Hematopoietic multipotent progenitor cell treated with erythropoietin and hydrocortisone succinate and interleukin-3 and kit ligand, for 15 days (in vitro differentiated cells): Measurements from ENCODE around the gene DNAAF5.

Experiments
- DNase-seq: peaks from one replicate; pipeline ENCODE4 v3.0.0-alpha.2; 2015; ENCODE audit warnings: low spot score

Gene DNAAF5

GRCh38 chr7:768881-769504 is 42.5 kb downstream of the DNAAF5 start:
- DNase-seq, result no peak

GRCh38 chr7:770336-770735 is 43.8 kb downstream of the DNAAF5 start:
- no peak for DNase-seq

GRCh38 chr7:770741-771166 is 44.3 kb downstream of the DNAAF5 start:
- no peak for DNase-seq

- DNase-seq, result no peak
These were observed 44.9 kb downstream of the DNAAF5 start for GRCh38 chr7:771234-772004.

- DNase-seq, result no peak
These were observed 45.5 kb downstream of the DNAAF5 start for GRCh38 chr7:772005-772294.

GRCh38 chr7:772392-772791 is 45.9 kb downstream of the DNAAF5 start:
- no peak for DNase-seq

GRCh38 chr7:772861-773621 is 46.5 kb downstream of the DNAAF5 start:
- DNase-seq, result no peak

- no peak for DNase-seq
These were observed 47.1 kb downstream of the DNAAF5 start for GRCh38 chr7:773622-773915.

- peak; percentile 34 for DNase-seq
These were observed 47.9 kb downstream of the DNAAF5 start for GRCh38 chr7:774161-775109.

GRCh38 chr7:776381-776780 is 49.9 kb downstream of the DNAAF5 start:
- DNase-seq, result no peak

- DNase-seq, result no peak
These were observed 50.7 kb downstream of the DNAAF5 start for GRCh38 chr7:776992-777727.

- DNase-seq, result no peak
These were observed 51.2 kb downstream of the DNAAF5 start for GRCh38 chr7:777728-778078.

GRCh38 chr7:778271-778967 is 51.9 kb downstream of the DNAAF5 start:
- DNase-seq, result no peak

GRCh38 chr7:778968-779451 is 52.5 kb downstream of the DNAAF5 start:
- no peak for DNase-seq

GRCh38 chr7:779480-779879 is 53.0 kb downstream of the DNAAF5 start:
- DNase-seq, result no peak

GRCh38 chr7:780081-780480 is 53.6 kb downstream of the DNAAF5 start:
- no peak for DNase-seq

GRCh38 chr7:780516-780915 is 54.0 kb downstream of the DNAAF5 start:
- DNase-seq, result no peak

GRCh38 chr7:781186-781849 is 54.8 kb downstream of the DNAAF5 start:
- no peak for DNase-seq

GRCh38 chr7:781936-782529 is 55.5 kb downstream of the DNAAF5 start:
- DNase-seq, result no peak
